Measurements from ENCODE around the gene TREML1. TPM values are rescaled to one million over a fixed set of nuclear protein-coding genes. Genes with fewer than 3 reads are reported as not detected.

Gene TREML1, protein sequence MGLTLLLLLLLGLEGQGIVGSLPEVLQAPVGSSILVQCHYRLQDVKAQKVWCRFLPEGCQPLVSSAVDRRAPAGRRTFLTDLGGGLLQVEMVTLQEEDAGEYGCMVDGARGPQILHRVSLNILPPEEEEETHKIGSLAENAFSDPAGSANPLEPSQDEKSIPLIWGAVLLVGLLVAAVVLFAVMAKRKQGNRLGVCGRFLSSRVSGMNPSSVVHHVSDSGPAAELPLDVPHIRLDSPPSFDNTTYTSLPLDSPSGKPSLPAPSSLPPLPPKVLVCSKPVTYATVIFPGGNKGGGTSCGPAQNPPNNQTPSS
- total RNA-seq: not detected

DNA sequence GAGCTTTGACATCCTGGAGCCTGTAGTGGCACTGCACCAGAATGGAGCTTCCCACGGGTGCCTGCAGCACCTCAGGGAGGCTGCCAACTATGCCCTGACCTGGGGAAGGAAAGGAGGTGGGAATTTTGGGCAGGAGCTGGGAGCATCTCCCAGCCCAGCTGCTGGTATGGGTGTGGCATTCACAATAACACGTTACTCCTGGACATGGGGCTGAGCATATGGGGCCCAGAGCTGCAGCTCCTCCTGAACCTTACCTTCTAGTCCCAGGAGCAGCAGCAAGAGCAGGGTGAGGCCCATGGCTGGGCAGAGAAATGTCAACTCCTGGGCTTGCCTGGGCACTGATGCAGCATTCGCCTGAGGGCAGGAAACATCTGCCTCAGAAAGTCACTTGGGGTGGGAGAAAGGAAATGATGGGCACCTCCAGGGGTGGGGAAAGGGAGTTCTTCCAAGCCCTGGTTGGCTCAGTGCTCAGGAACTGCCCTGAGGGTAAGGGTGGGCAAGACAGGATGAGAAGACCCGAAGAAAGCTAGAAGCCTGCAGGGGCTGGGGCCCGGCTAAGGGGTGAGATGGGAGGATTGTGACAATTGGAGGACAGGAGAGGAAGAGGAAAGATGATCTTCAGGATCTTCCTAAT, at the start of gene TREML1:
TSS of gene TREML1 (minus strand) at position 356 of the 634 bp plus-strand sequence. CDS start at position 297, 59 bp downstream.
- Histone ChIP-seq H3K4me1 (peaks cover 5 to 6% of the 10 kb centered on the region in 2 donors), H3K36me3 (no peaks in the 10 kb centered on the region), H3K4me3 (replicated peaks in 1 of 3) (no peak within 1 kb of the TSS), H3K27me3 (no peaks in the 10 kb centered on the region), H3K27ac (no peak within 1 kb of the TSS), H3K9me3 (no peaks in the 10 kb centered on the region)
- TF ChIP-seq, protein P1, sequence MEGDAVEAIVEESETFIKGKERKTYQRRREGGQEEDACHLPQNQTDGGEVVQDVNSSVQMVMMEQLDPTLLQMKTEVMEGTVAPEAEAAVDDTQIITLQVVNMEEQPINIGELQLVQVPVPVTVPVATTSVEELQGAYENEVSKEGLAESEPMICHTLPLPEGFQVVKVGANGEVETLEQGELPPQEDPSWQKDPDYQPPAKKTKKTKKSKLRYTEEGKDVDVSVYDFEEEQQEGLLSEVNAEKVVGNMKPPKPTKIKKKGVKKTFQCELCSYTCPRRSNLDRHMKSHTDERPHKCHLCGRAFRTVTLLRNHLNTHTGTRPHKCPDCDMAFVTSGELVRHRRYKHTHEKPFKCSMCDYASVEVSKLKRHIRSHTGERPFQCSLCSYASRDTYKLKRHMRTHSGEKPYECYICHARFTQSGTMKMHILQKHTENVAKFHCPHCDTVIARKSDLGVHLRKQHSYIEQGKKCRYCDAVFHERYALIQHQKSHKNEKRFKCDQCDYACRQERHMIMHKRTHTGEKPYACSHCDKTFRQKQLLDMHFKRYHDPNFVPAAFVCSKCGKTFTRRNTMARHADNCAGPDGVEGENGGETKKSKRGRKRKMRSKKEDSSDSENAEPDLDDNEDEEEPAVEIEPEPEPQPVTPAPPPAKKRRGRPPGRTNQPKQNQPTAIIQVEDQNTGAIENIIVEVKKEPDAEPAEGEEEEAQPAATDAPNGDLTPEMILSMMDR (IDR thresholded peaks at IDR 0.05): no peak
- TF ChIP-seq POLR2A (IDR thresholded peaks at IDR 0.05): no peak
- intact Hi-C loops (cut with DNase I): no loop called here
- WGBS, 2 donors: 81 to 85% methylated on average over 3 of the region's 5 CpGs
- DNase-seq: no peak

DNA sequence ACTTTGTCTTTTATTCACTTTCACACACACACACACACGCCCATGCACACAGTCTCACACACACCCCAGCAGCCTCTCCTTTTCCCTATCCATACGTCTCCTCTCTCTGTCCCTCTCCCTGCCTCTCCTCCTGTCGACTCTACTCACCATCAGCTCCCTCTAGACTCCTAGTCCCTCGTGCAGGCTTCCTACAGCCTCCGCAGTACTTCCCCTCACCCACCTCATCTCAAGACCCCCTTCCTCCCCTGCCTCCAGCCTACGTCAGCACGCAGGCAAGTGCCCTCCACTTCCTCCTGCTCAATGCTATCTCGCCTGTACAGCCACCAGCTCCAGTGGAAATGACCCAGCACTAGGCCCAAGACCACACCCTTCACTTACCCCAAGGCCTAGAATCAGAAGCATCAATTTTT, 47.6 kb upstream of the TREML1 start:
- no peak for DNase-seq
- 61 to 63% methylated on average over 8 of the region's 8 CpGs for WGBS, 2 donors

DNA sequence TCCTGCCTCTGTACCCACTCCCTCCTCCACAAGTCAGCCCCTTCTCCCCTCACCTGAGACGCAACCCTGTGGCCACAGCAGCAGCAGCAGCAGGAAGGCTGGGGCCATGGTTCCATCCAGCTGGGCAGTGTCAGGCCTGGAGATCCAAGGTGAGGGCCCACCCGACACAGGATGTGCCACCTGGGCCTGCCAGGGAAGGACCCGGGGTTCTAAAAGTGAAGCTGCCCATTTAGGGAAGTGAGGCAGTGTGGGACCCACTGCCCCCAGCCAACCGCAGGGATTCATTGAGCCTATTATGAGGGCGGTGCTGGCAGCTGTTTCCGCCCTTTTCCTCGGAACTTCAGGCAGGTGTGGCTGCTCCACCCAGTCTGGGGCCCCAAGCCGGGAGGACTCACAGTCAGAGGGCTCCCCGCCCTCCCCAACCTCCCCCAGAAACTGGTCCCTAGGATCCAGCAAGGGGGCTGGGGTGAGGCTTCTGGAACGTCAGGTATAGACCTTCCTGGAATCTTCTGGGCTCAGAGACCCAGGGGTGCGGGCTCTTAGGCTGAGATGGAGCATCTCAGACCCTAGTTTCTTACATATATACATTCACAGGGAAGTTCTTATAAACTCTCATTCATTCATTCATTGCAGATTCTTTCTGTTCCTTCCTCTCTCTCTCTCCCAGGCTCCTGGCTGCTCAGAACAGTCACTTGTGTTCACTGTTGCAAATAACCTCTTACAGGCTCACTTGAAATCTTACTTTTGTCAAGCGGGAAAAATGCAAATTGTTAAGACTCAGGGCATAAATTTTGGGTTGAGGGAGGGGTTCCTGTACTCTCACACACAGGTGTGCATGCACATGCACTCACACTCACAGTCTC, 47.0 kb upstream of the TREML1 start, which contains the start of gene TREML2:
TSS of gene TREML2 (minus strand) at position 249 of the 863 bp plus-strand sequence. CDS start at position 108, 141 bp downstream.
- DNase-seq: no peak

More for the DNA sequence above, 47.6 kb upstream of the TREML1 start:
- no peak overlapping the region for H3K27ac ChIP-seq
- H3K4me3 ChIP-seq (replicated peaks in 1 of 3): no peak overlapping the region
- no peaks in the 10 kb centered on the region for H3K9me3 ChIP-seq
- TF ChIP-seq, protein P1 (IDR thresholded peaks at IDR 0.05): no peak
- no peak for TF ChIP-seq POLR2A (IDR thresholded peaks at IDR 0.05)
- H3K4me1 ChIP-seq: no peaks in the 10 kb centered on the region
- intact Hi-C loops (cut with DNase I): no loop called here
- H3K36me3 ChIP-seq: no peaks in the 10 kb centered on the region
- no peaks in the 10 kb centered on the region for H3K27me3 ChIP-seq

DNA sequence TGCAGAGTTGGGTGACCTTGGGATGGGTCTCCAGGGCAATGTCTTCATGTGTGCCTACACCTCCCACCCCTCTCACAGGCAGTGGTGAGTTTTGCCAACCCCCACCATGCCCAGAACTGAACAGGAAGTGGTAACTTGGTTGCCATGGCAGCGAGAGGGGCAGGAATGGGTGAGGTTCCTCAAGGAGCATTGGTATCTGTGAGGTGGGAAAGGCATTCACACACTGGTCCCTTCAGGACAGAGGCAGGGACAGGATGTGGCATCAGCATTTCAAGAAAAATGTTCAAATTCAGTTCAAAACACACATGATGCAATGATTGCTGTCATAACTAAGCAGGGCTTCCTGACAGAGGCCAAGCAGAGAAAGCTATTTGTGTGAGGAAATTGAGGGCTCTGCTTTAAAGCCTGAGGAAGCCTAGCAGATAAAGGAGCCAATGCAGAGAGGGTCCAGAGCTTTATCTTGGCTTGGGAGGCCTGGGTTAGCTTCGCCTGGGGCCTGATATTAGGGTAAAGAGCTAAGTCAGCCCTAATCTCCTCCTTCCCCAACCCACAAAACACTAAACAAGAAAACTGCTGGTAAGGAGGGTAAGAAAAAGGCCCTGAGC, 46.3 kb upstream of the TREML1 start:
- peak in 1 of 2 donors; percentile 5 for DNase-seq
- Histone ChIP-seq H3K36me3 (no peaks in the 10 kb centered on the region), H3K9me3 (no peaks in the 10 kb centered on the region), H3K4me1 (no peaks in the 10 kb centered on the region), H3K4me3 (replicated peaks in 1 of 3) (no peak overlapping the region), H3K27me3 (no peaks in the 10 kb centered on the region), H3K27ac (no peak overlapping the region)
- TF ChIP-seq POLR2A (IDR thresholded peaks at IDR 0.05): no peak
- TF ChIP-seq, protein P1 (IDR thresholded peaks at IDR 0.05): no peak
- WGBS, 2 donors: 72 to 81% methylated on average over 2 of the region's 2 CpGs
- intact Hi-C loops (cut with DNase I): no loop called here

More for the DNA sequence above, 47.0 kb upstream of the TREML1 start, which contains the start of gene TREML2:
- intact Hi-C loops (cut with DNase I): no loop called here
- H3K4me3 ChIP-seq (replicated peaks in 1 of 3): no peak within 1 kb of the TSS
- H3K27ac ChIP-seq: no peak within 1 kb of the TSS
- H3K36me3 ChIP-seq: no peaks in the 10 kb centered on the region
- no peaks in the 10 kb centered on the region for H3K27me3 ChIP-seq
- no peaks in the 10 kb centered on the region for H3K9me3 ChIP-seq
- TF ChIP-seq, protein P1 (IDR thresholded peaks at IDR 0.05): no peak
- no peak for TF ChIP-seq POLR2A (IDR thresholded peaks at IDR 0.05)
- no peaks in the 10 kb centered on the region for H3K4me1 ChIP-seq
- WGBS, 2 donors: 65 to 73% methylated on average over 8 to 12 of the region's 12 CpGs
